HG02571 (cell line): ENCODE measurements around the gene SASS6.

Experiments
- ATAC-seq: cut with Tn5 transposase; IDR thresholded peaks from one replicate; pipeline ENCODE4 v1.9.1; 2021; ENCODE audit warnings: mild to moderate bottlenecking, moderate library complexity; ENCODE audit not compliant: unreplicated experiment

SASS6 gene

GRCh38 chr1:100109554-100110066 is 23.1 kb downstream of the SASS6 start:
- ATAC-seq = no peak

GRCh38 chr1:100107696-100108095 is 25.0 kb downstream of the SASS6 start:
- no peak for ATAC-seq

- no peak for ATAC-seq
Measured at GRCh38 chr1:100101564-100101963, 31.2 kb downstream of the SASS6 start.

GRCh38 chr1:100100202-100100601 is 32.5 kb downstream of the SASS6 start:
- no peak for ATAC-seq

- ATAC-seq = no peak
Measured at GRCh38 chr1:100090471-100090870, 42.3 kb downstream of the SASS6 start.

- no peak for ATAC-seq
Measured at GRCh38 chr1:100089082-100089481, 43.6 kb downstream of the SASS6 start.

GRCh38 chr1:100087396-100087795 is 45.3 kb downstream of the SASS6 start:
- no peak for ATAC-seq

GRCh38 chr1:100080331-100080730 is 52.4 kb downstream of the SASS6 start:
- no peak for ATAC-seq

- peak; percentile 60 for ATAC-seq
Measured at GRCh38 chr1:100077531-100077930, 55.2 kb downstream of the SASS6 start.

GRCh38 chr1:100076744-100077143 is 56.0 kb downstream of the SASS6 start:
- ATAC-seq = peak; percentile 67

GRCh38 chr1:100076319-100076718 is 56.4 kb downstream of the SASS6 start:
- ATAC-seq = no peak

- ATAC-seq = peak; percentile 42
Measured at GRCh38 chr1:100075773-100076172, 57.0 kb downstream of the SASS6 start.

GRCh38 chr1:100074604-100075395 is 57.9 kb downstream of the SASS6 start:
- no peak for ATAC-seq

GRCh38 chr1:100073531-100073930 is 59.2 kb downstream of the SASS6 start:
- ATAC-seq = no peak

- no peak for ATAC-seq
Measured at GRCh38 chr1:100070201-100070939, 62.4 kb downstream of the SASS6 start.

GRCh38 chr1:100065969-100066227 is 66.8 kb downstream of the SASS6 start:
- ATAC-seq = no peak

- no peak for ATAC-seq
Measured at GRCh38 chr1:100065183-100065968, 67.4 kb downstream of the SASS6 start.

- ATAC-seq = no peak
Measured at GRCh38 chr1:100061681-100062080, 71.0 kb downstream of the SASS6 start.

GRCh38 chr1:100053727-100054126 is 79.0 kb downstream of the SASS6 start:
- no peak for ATAC-seq

- no peak for ATAC-seq
Measured at GRCh38 chr1:100053119-100053518, 79.6 kb downstream of the SASS6 start.

GRCh38 chr1:100051893-100052292 is 80.8 kb downstream of the SASS6 start:
- ATAC-seq = no peak

GRCh38 chr1:100051401-100051800 is 81.3 kb downstream of the SASS6 start:
- no peak for ATAC-seq
